ENCODE results near the gene PBX4. TPM values are rescaled to one million over a fixed set of nuclear protein-coding genes. Genes with fewer than 3 reads are reported as not detected.

The PBX4 gene
- total and polyA plus RNA-seq, 2 donors (not counting 3 experiments of a cell fraction or from before 2014, with no cell fraction given), result not detected

- no peaks in the 10 kb centered on the region for H3K36me3 ChIP-seq (ENCODE audit: control insufficient read depth in 2 of 2, extremely low read depth in 1 of 2, insufficient read depth in 2 of 2, low read length in 2 of 2)
- CTCF ChIA-PET, result interaction anchor here (3.2 kb wide), 1 partner anchor 11 kb away, joined by 12 read pairs; no protein-coding TSS in a partner anchor
- BruUV-seq (replicated peaks), result no TSS peak
Observed at GRCh38 chr19:19542507-19542906, 76.0 kb downstream of the PBX4 start.

More at GRCh38 chr19:19542507-19542906, 76.0 kb downstream of the PBX4 start:
- DNase-seq (ENCODE audit: low read depth, low spot score), result no peak
- H3K9ac ChIP-seq (replicated peaks; ENCODE audit: extremely low read depth, insufficient read depth, low read length), result no peak overlapping the region
- H3K27ac ChIP-seq (ENCODE audit: insufficient read depth, low read depth, low read length), result no peak overlapping the region
- dilution Hi-C loops (cut with MboI; ENCODE audit: extremely low pct_ligation_motif_present, low sequenced_read_pairs) (no loop called here), intact Hi-C loops (cut with micrococcal nuclease) (no loop called here)
- H2AFZ ChIP-seq (ENCODE audit: low read depth, low read length), result no peak overlapping the region
- H3K9me3 ChIP-seq (replicated peaks; ENCODE audit: control insufficient read depth, insufficient read depth, low read length), result no peaks in the 10 kb centered on the region
- H3K79me2 ChIP-seq (ENCODE audit: control insufficient read depth, insufficient read depth, low read length), result no peaks in the 10 kb centered on the region
- H3K9me1 ChIP-seq (replicated peaks; ENCODE audit: control insufficient read depth, extremely low read depth, insufficient read depth, low read length), result no peaks in the 10 kb centered on the region
- H3K4me1 ChIP-seq (ENCODE audit: control insufficient read depth, extremely low read depth, insufficient read depth, low read length), result no peaks in the 10 kb centered on the region
- no peak for FAIRE-seq
- POLR2A ChIA-PET, result no interaction called here
- no peak for TF ChIP-seq CTCF (IDR thresholded peaks at IDR 0.05; ENCODE audit: extremely low read depth in 1 of 2, insufficient read depth in 1 of 2, low read depth in 1 of 2, low read length in 2 of 2)
- TF ChIP-seq MAX (IDR thresholded peaks at IDR 0.05; ENCODE audit: insufficient read depth, insufficient read length), result no peak
- TF ChIP-seq GATA2 (IDR thresholded peaks at IDR 0.05; ENCODE audit: insufficient read depth, insufficient read length, low read depth, low read length), result no peak
- TF ChIP-seq EZH2 (IDR thresholded peaks at IDR 0.05; ENCODE audit: borderline replicate concordance, low read depth, low read length, severe bottlenecking), result no peak
- no peak for TF ChIP-seq POLR2A (IDR thresholded peaks at IDR 0.05; ENCODE audit: low read depth, low read length)
- TF ChIP-seq JUN (IDR thresholded peaks at IDR 0.05; ENCODE audit: borderline replicate concordance, insufficient read depth, insufficient read length, low read depth), result no peak
- TF ChIP-seq POLR2AphosphoS5 (IDR thresholded peaks at IDR 0.05; ENCODE audit: insufficient read depth, low read depth, low read length), result no peak
- TF ChIP-seq FOS (IDR thresholded peaks at IDR 0.05; ENCODE audit: borderline replicate concordance, insufficient read depth, low read length), result no peak
- no peak for TF ChIP-seq MYC (IDR thresholded peaks at IDR 0.05; ENCODE audit: low read depth, low read length)
- no peaks in the 10 kb centered on the region for H4K20me1 ChIP-seq (replicated peaks; ENCODE audit: control insufficient read depth, extremely low read depth, insufficient read depth, low read length)
- H3K4me2 ChIP-seq (ENCODE audit: insufficient read depth, low read length), result no peak overlapping the region
- peaks cover 25 to 29% of the 10 kb centered on the region in 2 experiments for H3K27me3 ChIP-seq (ENCODE audit: control insufficient read depth in 2 of 2, insufficient read depth in 2 of 2, low read length in 2 of 2)
- no peak overlapping the region for H3K4me3 ChIP-seq (replicated peaks in 1 of 3; ENCODE audit: insufficient read depth in 1 of 3, low read depth in 1 of 3, low read length in 3 of 3)
